ENCODE measurements around the gene FAM118B. TPM values are rescaled to one million over a fixed set of nuclear protein-coding genes. Genes with fewer than 3 reads are reported as not detected.
A peak's percentile ranks its signal among the peaks of the same experiment; 100 is the strongest.

FAM118B gene
- total and polyA plus RNA-seq, 2 of the 8 experiments (the other 6 are each of a cell fraction or from before 2014, with no cell fraction given): 25.3 to 48.3 TPM

GRCh38 chr11:126257144-126257543, 45.6 kb downstream of the FAM118B start:
- Histone ChIP-seq H3K56ac (replicated peaks; ENCODE audit: insufficient read length, low read depth, low read length) (no peak overlapping the region), H3K23me2 (ENCODE audit: low read depth, low read length) (no peaks in the 10 kb centered on the region), H3K9ac (replicated peaks in 1 of 4; ENCODE audit: extremely low read depth in 1 of 4, low read depth in 3 of 4, low read length in 3 of 4) (no peak overlapping the region), H3K4me2 (ENCODE audit: insufficient read depth in 1 of 2, low read depth in 2 of 2, low read length in 2 of 2) (no peak overlapping the region), H3K79me1 (ENCODE audit: low read depth, low read length) (no peaks in the 10 kb centered on the region), H3K4ac (replicated peaks; ENCODE audit: insufficient read length, low read depth, low read length) (no peak overlapping the region), H3K27me3 (replicated peaks in 1 of 4; ENCODE audit: control insufficient read depth in 3 of 4, extremely low read depth in 1 of 4, insufficient read depth in 3 of 4, low read length in 3 of 4) (no peaks in the 10 kb centered on the region), H3K4me3 (ENCODE audit: extremely low read depth in 1 of 4, insufficient read depth in 2 of 4, low read depth in 3 of 4, low read length in 4 of 4) (no peak overlapping the region), H2BK5ac (ENCODE audit: low read depth, low read length) (no peak overlapping the region), H3K79me2 (ENCODE audit: control insufficient read depth in 1 of 2, insufficient read depth in 2 of 2, low read length in 2 of 2) (no peaks in the 10 kb centered on the region), H3K4me1 (replicated peaks in 1 of 4; ENCODE audit: control insufficient read depth in 3 of 4, insufficient read depth in 4 of 4, low read length in 3 of 4) (no peaks in the 10 kb centered on the region), H2BK120ac (replicated peaks; ENCODE audit: low read depth, low read length) (no peak overlapping the region), H4K20me1 (replicated peaks in 1 of 2; ENCODE audit: control insufficient read depth in 1 of 2, insufficient read depth in 2 of 2, low read length in 2 of 2) (peaks cover 0 to 3% of the 10 kb centered on the region in 2 experiments), H3K14ac (ENCODE audit: insufficient read length) (no peak overlapping the region), H3K18ac (ENCODE audit: extremely low read depth, low read length) (no peak overlapping the region), H3K36me3 (ENCODE audit: control insufficient read depth in 2 of 4, insufficient read depth in 4 of 4, low read length in 3 of 4) (peaks cover 5 to 49% (median 29%) of the 10 kb centered on the region in 4 experiments), H4K8ac (ENCODE audit: extremely low read depth, insufficient read depth, low read length) (no peak overlapping the region), H4K91ac (replicated peaks; ENCODE audit: insufficient read length, low read length) (no peak overlapping the region), H3K27ac (ENCODE audit: low read depth, low read length) (no peak overlapping the region), H3K9me3 (ENCODE audit: insufficient read depth in 2 of 2, low read depth in 1 of 2, low read length in 1 of 2) (no peaks in the 10 kb centered on the region), H2BK15ac (ENCODE audit: low read length) (no peak overlapping the region), H3K23ac (ENCODE audit: insufficient read length) (no peak overlapping the region), H2AFZ (ENCODE audit: low read length) (no peak overlapping the region), H2BK12ac (ENCODE audit: low read depth, low read length) (no peak overlapping the region), H4K5ac (ENCODE audit: insufficient read length, low read depth, low read length) (no peak overlapping the region), H2BK20ac (ENCODE audit: low read length) (no peak overlapping the region), H2AK5ac (ENCODE audit: low read depth, low read length) (no peak overlapping the region)
- ChIA-PET CTCF (ENCODE audit: partially characterized antibody) (interaction anchor here (0.6 to 1.3 kb wide), 2 partner anchors 29 to 231 kb away, joined by 3 read pairs; no protein-coding TSS in a partner anchor), POLR2A (ENCODE audit: partially characterized antibody) (interaction anchor here (0.7 to 2.1 kb wide), 4 partner anchors 9 to 86 kb away, joined by 4 to 7 read pairs (median 4); partner anchors contain the start of gene SRPRA)
- FAIRE-seq: no peak
- no peak for DNase-seq (ENCODE audit: low read depth in 1 of 2, low spot score in 2 of 2)
- WGBS, 2 experiments (ENCODE audit: extremely low coverage in 1 of 2, insufficient coverage in 1 of 2, insufficient read length in 1 of 2, insufficient replicate concordance in 2 of 2, low coverage in 1 of 2, low lambda C conversion rate in 2 of 2, missing lambda C conversion rate in 1 of 2): 95% methylated on average over 2 of the region's 2 CpGs; no CpG with 5 or more reads in 1 of the 2 experiments
- no peak for TF ChIP-seq CTCF (IDR thresholded peaks at IDR 0.05; ENCODE audit: control extremely low read depth in 1 of 3, insufficient read depth in 1 of 3, low read depth in 1 of 3, low read length in 3 of 3)
- no peak for TF ChIP-seq SP4 (IDR thresholded peaks at IDR 0.05; ENCODE audit: low read length)
- no peak for TF ChIP-seq CHD1 (IDR thresholded peaks at IDR 0.05; ENCODE audit: low read depth, low read length)
- peak; percentile 37; the same call in 1 of the 2 replicates for TF ChIP-seq CEBPB (IDR thresholded peaks at IDR 0.05; ENCODE audit: low read depth, low read length)
